Vagina (tissue), 2 donors: Measurements from ENCODE around the gene NEK9.

Experiments
- POLR2AphosphoS5 ChIP-seq, 2 donors: sonication (generic); formaldehyde crosslinking; IDR thresholded peaks; one replicate each; pipeline ENCODE4 v1.9.0; 2017; ENCODE audit warnings: antibody characterized with exemption in 2 of 2, mild to moderate bottlenecking in 2 of 2, low read depth in 1 of 2; ENCODE audit not compliant: insufficient read depth in 1 of 2
- TF ChIP-seq, protein P1 (sequence below), 3 experiments: fragments of 450-650 bp in 2 of 3; fragments of 200-600 bp in 1 of 3; sonication (generic) in 1 of 3; IDR thresholded peaks; one replicate each; pipeline ENCODE4 v1.5.1; 2017 to 2019; ENCODE audit warnings: antibody characterized with exemption in 3 of 3, mild to moderate bottlenecking in 2 of 3, moderate library complexity in 2 of 3

DNA sequence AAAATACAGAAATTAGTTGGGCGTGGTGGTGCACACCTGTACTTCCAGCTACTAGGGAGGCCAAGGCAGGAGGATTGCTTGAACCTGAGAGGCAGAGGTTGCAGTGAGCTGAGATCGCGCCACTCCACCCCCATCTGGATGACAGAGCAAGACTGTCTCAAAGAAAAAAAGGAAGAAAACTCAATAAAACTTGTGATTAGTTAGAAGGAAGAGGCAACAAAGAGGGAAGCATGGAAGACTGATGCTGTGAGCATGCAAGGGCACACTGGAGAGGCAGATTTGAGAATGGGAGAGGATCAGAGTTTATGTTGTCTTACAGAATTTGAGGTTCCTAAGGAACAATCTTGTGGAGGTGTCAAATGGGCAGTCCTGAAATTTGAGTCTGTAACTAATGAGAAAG is 60.2 kb downstream of the NEK9 start:
- TF ChIP-seq, protein P1, sequence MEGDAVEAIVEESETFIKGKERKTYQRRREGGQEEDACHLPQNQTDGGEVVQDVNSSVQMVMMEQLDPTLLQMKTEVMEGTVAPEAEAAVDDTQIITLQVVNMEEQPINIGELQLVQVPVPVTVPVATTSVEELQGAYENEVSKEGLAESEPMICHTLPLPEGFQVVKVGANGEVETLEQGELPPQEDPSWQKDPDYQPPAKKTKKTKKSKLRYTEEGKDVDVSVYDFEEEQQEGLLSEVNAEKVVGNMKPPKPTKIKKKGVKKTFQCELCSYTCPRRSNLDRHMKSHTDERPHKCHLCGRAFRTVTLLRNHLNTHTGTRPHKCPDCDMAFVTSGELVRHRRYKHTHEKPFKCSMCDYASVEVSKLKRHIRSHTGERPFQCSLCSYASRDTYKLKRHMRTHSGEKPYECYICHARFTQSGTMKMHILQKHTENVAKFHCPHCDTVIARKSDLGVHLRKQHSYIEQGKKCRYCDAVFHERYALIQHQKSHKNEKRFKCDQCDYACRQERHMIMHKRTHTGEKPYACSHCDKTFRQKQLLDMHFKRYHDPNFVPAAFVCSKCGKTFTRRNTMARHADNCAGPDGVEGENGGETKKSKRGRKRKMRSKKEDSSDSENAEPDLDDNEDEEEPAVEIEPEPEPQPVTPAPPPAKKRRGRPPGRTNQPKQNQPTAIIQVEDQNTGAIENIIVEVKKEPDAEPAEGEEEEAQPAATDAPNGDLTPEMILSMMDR (IDR thresholded peaks at IDR 0.05) = no peak
- no peak for TF ChIP-seq POLR2AphosphoS5 (IDR thresholded peaks at IDR 0.05; ENCODE audit: insufficient read depth in 1 of 2, low read depth in 1 of 2)
